A549 (cell line): ENCODE results near the gene NMB. TPM values are rescaled to one million over a fixed set of nuclear protein-coding genes. Genes with fewer than 3 reads are reported as not detected.

Experiments used
- ATAC-seq, 2 experiments: fragments of 200-7000 bp in 1 of 2; fragments of >200 bp in 1 of 2; cut with Nextera tagmentation in 1 of 2; cut with Tn5 transposase in 1 of 2; 3 replicates each; pipeline versions ENCODE4 v1.8.0 to v1.9.1; 2018 to 2020; ENCODE audit warnings: mild to moderate bottlenecking in 1 of 2, moderate library complexity in 1 of 2
- CTCF ChIA-PET: fragments of 300-600 bp; sonication (Branson Sonifier 250); formaldehyde crosslinking; extraction: SDS; loops from one replicate; lab custom pipeline; 2021; ENCODE audit warnings: antibody characterized with exemption, inconsistent platforms; lab: Yijun Ruan, JAX
- POLR2A ChIA-PET: fragments of 350-600 bp; formaldehyde crosslinking; extraction: SDS; loops from one replicate; lab custom pipeline; 2021; ENCODE audit warnings: antibody characterized with exemption, inconsistent platforms; lab: Yijun Ruan, JAX
- DNase-seq, 2 experiments: peaks; one replicate each; pipeline versions ENCODE4 v3.0.0 to v3.0.0-alpha.2; 2011 to 2016; ENCODE audit warnings: low read depth in 1 of 2, low spot score in 1 of 2
- FAIRE-seq: peaks from 2 replicates; lab custom pipeline; 2011; peaks lifted over from hg19 to GRCh38; lab: Jason Lieb, UNC
- H3K27ac ChIP-seq, 2 experiments: fragments of >200 bp; sonication (Bioruptor Twin); formaldehyde crosslinking; 3 replicates each; pipeline ENCODE4 v1.5.1; 2016 to 2017
- H3K4me1 ChIP-seq: fragments of >200 bp; sonication (Bioruptor Twin); formaldehyde crosslinking; 3 replicates; pipeline ENCODE4 v1.6.1; 2016
- H3K4me2 ChIP-seq: fragments of >200 bp; sonication (Bioruptor Twin); formaldehyde crosslinking; 3 replicates; pipeline ENCODE4 v1.6.1; 2016
- H3K4me3 ChIP-seq: fragments of >200 bp; sonication (Bioruptor Twin); formaldehyde crosslinking; 3 replicates; pipeline ENCODE4 v1.5.1; 2016
- H3K9me3 ChIP-seq: fragments of >200 bp; sonication (Bioruptor Twin); formaldehyde crosslinking; 3 replicates; pipeline ENCODE4 v1.6.1; 2016
- ATOH8 ChIP-seq: fragments of 250-450 bp; sonication (Bioruptor Pico); IDR thresholded peaks from 2 replicates; pipeline ENCODE4 v1.5.0; 2020; ENCODE audit warnings: low read depth, mild to moderate bottlenecking, moderate library complexity
- CHD2 ChIP-seq: fragments of 150-350 bp; IDR thresholded peaks from 2 replicates; pipeline ENCODE4 v1.6.1; 2014; ENCODE audit warnings: low read length; ENCODE audit not compliant: partially characterized antibody
- CHD4 ChIP-seq: fragments of 200-600 bp; sonication (generic); IDR thresholded peaks from 2 replicates; pipeline ENCODE4 v1.6.1; 2016; ENCODE audit warnings: antibody characterized with exemption, mild to moderate bottlenecking, borderline replicate concordance
- CTCF ChIP-seq: fragments of >200 bp; sonication (Bioruptor Twin); formaldehyde crosslinking; IDR thresholded peaks from 3 replicates; pipeline ENCODE4 v1.5.1; 2016
- EHMT2 ChIP-seq: fragments of 200-600 bp; sonication (generic); IDR thresholded peaks from 2 replicates; pipeline ENCODE4 v1.6.1; 2016; ENCODE audit warnings: antibody characterized with exemption, low read depth, mild to moderate bottlenecking, moderate library complexity
- GATA3 ChIP-seq: IDR thresholded peaks from 2 replicates; pipeline ENCODE4 v1.6.1; 2012; ENCODE audit warnings: borderline replicate concordance
- HDAC2 ChIP-seq: fragments of 200-600 bp; sonication (generic); IDR thresholded peaks from 2 replicates; pipeline ENCODE4 v1.6.1; 2016
- HEYL ChIP-seq: fragments of 250-450 bp; sonication (Bioruptor Pico); IDR thresholded peaks from 2 replicates; pipeline ENCODE4 v1.8.0; 2021; ENCODE audit warnings: mild to moderate bottlenecking, moderate library complexity
- HOXA7 ChIP-seq: fragments of 250-450 bp; sonication (Bioruptor Pico); IDR thresholded peaks from 2 replicates; pipeline ENCODE4 v1.5.0; 2020; ENCODE audit warnings: mild to moderate bottlenecking, moderate library complexity
- HOXB13 ChIP-seq: fragments of 250-450 bp; sonication (Bioruptor Pico); IDR thresholded peaks from 2 replicates; pipeline ENCODE4 v1.5.0; 2020; ENCODE audit warnings: low read depth, mild to moderate bottlenecking, moderate library complexity
- HOXB5 ChIP-seq: fragments of 250-450 bp; sonication (Bioruptor Pico); IDR thresholded peaks from 2 replicates; pipeline ENCODE4 v1.5.0; 2020; ENCODE audit warnings: mild to moderate bottlenecking, moderate library complexity
- JUN ChIP-seq, 2 experiments: fragments of >200 bp; sonication (Bioruptor Twin); formaldehyde crosslinking; IDR thresholded peaks; 2 replicates in 1 of 2; 3 replicates in 1 of 2; pipeline ENCODE4 v1.6.1; 2016 to 2017
- MAFK ChIP-seq: fragments of 450-650 bp; IDR thresholded peaks from 2 replicates; pipeline ENCODE4 v1.6.1; 2014; ENCODE audit not compliant: partially characterized antibody
- NFE2L2 ChIP-seq: fragments of 150-350 bp; conservative IDR thresholded peaks from 2 replicates; pipeline ENCODE4 v1.6.1; 2014; ENCODE audit warnings: low read length
- RCOR1 ChIP-seq: fragments of 150-350 bp; IDR thresholded peaks from 2 replicates; pipeline ENCODE4 v1.6.1; 2014; ENCODE audit warnings: antibody characterized with exemption, low read length, low read depth
- RFX5 ChIP-seq: fragments of 450-650 bp; IDR thresholded peaks from 2 replicates; pipeline ENCODE4 v1.7.1; 2014; ENCODE audit warnings: antibody characterized with exemption, mild to moderate bottlenecking, moderate library complexity
- SREBF2 ChIP-seq: fragments of 450-650 bp; IDR thresholded peaks from 2 replicates; pipeline ENCODE4 v1.6.1; 2014; ENCODE audit warnings: mild to moderate bottlenecking, moderate library complexity
- TP53 ChIP-seq: fragments of 250-450 bp; sonication (Bioruptor Pico); IDR thresholded peaks from 2 replicates; pipeline ENCODE4 v1.5.0; 2021; ENCODE audit warnings: mild to moderate bottlenecking, moderate library complexity
- ZFP36 ChIP-seq: fragments of 450-650 bp; IDR thresholded peaks from 2 replicates; pipeline ENCODE4 v1.6.1; 2014; ENCODE audit warnings: borderline replicate concordance; ENCODE audit not compliant: partially characterized antibody
- ZNF302 ChIP-seq: fragments of 250-450 bp; sonication (Bioruptor Pico); IDR thresholded peaks from 2 replicates; pipeline ENCODE4 v1.9.0; 2021; ENCODE audit warnings: inconsistent platforms, mild to moderate bottlenecking, moderate library complexity
- WGBS: methylation state at CpG from one replicate; pipeline ENCODE4 v1.1.6; 2017; ENCODE audit errors: missing lambda C conversion rate; 5-methylcytosine and 5-hydroxymethylcytosine counted together
- polyA plus RNA-seq, 4 experiments: library from polyadenylated mRNA; depleted of rRNA in 3 of 4; stranded (reverse); fragments of >200 nt; fragmentation: RNase III in 1 of 4; extraction: RNeasy Plus Mini Kit Qiagen cat#74134 plus additional on column Dnase treatment in 1 of 4; gene quantifications; 2 replicates in 3 of 4; 3 replicates in 1 of 4; pipeline ENCODE4 v1.2.3, GENCODE V29; 2011 to 2017
- TF ChIP-seq, protein P1 (sequence below): IDR thresholded peaks from 2 replicates; pipeline ENCODE4 v1.6.1; 2012; ENCODE audit warnings: low read depth, borderline replicate concordance

The NMB gene
- polyA plus RNA-seq, 2 of the 4 experiments (the other 2 are of a cell fraction), result 10.1 to 18.5 TPM

DNA sequence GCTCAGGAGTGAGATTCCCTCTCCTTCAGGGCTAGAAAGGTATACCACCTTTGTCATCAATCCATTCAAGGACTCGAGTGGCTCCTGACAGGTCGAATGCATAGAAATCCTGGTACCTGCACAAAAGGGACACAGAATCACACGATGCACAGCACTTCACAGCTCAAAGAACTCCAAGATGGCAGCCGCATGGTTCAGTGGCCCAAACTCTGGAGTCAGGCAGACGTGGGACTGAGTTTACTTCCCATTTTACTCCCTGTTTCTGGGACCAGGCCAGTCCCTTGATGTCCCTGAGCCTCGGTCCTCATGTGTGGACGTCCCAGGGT, 4.5 kb downstream of the NMB start:
- WGBS, result 9% methylated on average over 7 of the region's 7 CpGs
- CTCF ChIA-PET, result interaction anchor here (0.6 to 8.6 kb wide), 18 partner anchors 9 to 515 kb away, joined by 3 to 85 read pairs (median 4); no protein-coding TSS in a partner anchor
- no peak for FAIRE-seq

DNA sequence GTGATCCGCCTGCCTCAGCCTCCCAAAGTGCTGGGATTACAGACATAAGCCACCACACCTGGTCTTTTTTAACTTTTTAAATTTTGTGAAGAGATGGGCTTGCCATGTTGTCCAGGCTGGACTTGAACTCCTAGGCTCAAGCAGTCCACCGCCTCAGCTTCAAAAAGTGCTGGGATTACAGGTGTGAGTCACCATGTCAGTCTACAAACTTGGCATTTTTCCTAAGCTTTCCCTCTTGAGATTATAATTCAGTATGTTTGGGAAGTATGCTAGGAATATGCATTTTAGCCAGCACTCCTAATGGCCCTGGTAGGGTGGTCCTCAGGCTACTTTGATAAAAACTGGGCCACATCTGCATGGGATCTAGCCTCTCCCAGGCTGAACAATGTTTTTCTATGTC, 8.3 kb downstream of the NMB start:
- FAIRE-seq (no peak), ATAC-seq (no peak), DNase-seq (no peak)
- 93% methylated on average over 2 of the region's 2 CpGs for WGBS
- Histone ChIP-seq H3K4me3 (no peak overlapping the region), H3K4me2 (no peak overlapping the region), H3K27ac (no peak overlapping the region), H3K9me3 (no peaks in the 10 kb centered on the region), H3K4me1 (peaks cover 25% of the 10 kb centered on the region)
- TF ChIP-seq EHMT2 (no peak), SREBF2 (no peak), CTCF (no peak), ZFP36 (no peak), HEYL (CRISPR knock-in tag) (no peak), JUN (IDR thresholded peaks at IDR 0.05) (0 out of 5 replicates have a peak, but pooled peaks of 1 of the 2 experiments have one; percentile 27)
- ChIA-PET CTCF (interaction anchor here (1.0 to 4.0 kb wide), 4 partner anchors 50 to 285 kb away, joined by 3 to 18 read pairs (median 4); partner anchors contain the start of gene ZSCAN2), POLR2A (no interaction called here)

More for the DNA sequence above, 4.5 kb downstream of the NMB start:
- Histone ChIP-seq H3K9me3 (no peaks in the 10 kb centered on the region), H3K4me2 (peak overlapping the region; percentile 86), H3K4me3 (peak overlapping the region; percentile 73), H3K27ac (peak overlapping the region; percentile 90 to 95), H3K4me1 (peaks cover 42% of the 10 kb centered on the region)
- POLR2A ChIA-PET, result interaction anchor here (0.7 to 2.1 kb wide), 10 partner anchors 9 to 274 kb away, joined by 3 to 15 read pairs (median 6); partner anchors contain the start of genes SEC11A and ZSCAN2
- ATAC-seq (no peak; a peak in 1 of 6 replicates), DNase-seq (no peak)
- TF ChIP-seq HOXB5 (CRISPR knock-in tag) (0 out of 2 replicates have a peak, but pooled peaks have one; percentile 60), RFX5 (no peak), HOXB13 (CRISPR knock-in tag) (0 out of 2 replicates have a peak, but pooled peaks have one; percentile 57), TP53 (CRISPR knock-in tag) (no peak)

GRCh38 chr15:84648539-84648938, 9.5 kb downstream of the NMB start:
- no peak overlapping the region for H3K4me2 ChIP-seq
- 85% methylated on average over 3 of the region's 3 CpGs for WGBS
- POLR2A ChIA-PET, result interaction anchor here (0.6 to 0.7 kb wide), 2 partner anchors 18 to 69 kb away, joined by 4 to 5 read pairs; no protein-coding TSS in a partner anchor
- peaks cover 25% of the 10 kb centered on the region for H3K4me1 ChIP-seq
- CTCF ChIA-PET, result interaction anchor here (0.6 to 4.0 kb wide), 10 partner anchors 10 to 279 kb away, joined by 3 to 18 read pairs (median 4); partner anchors contain the start of genes NMB and ZSCAN2
- TF ChIP-seq HOXA7 (no peak), CTCF (no peak), HDAC2 (no peak), ZNF302 (CRISPR knock-in tag) (no peak), ZFP36 (no peak), JUN (IDR thresholded peaks at IDR 0.05) (no peak), RCOR1 (no peak), HEYL (CRISPR knock-in tag) (no peak), CHD2 (no peak), NFE2L2 (no peak), ATOH8 (CRISPR knock-in tag) (no peak), MAFK (no peak), TP53 (CRISPR knock-in tag) (no peak), CHD4 (no peak), GATA3 (no peak)
- TF ChIP-seq, protein P1, sequence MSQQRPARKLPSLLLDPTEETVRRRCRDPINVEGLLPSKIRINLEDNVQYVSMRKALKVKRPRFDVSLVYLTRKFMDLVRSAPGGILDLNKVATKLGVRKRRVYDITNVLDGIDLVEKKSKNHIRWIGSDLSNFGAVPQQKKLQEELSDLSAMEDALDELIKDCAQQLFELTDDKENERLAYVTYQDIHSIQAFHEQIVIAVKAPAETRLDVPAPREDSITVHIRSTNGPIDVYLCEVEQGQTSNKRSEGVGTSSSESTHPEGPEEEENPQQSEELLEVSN, result no peak
- no peak for FAIRE-seq
- DNase-seq, result no peak
- no peak for ATAC-seq
- no peak overlapping the region for H3K4me3 ChIP-seq
- H3K27ac ChIP-seq, result no peak overlapping the region
- H3K9me3 ChIP-seq, result no peaks in the 10 kb centered on the region
